ENCODE measurements around the gene TRIM2. TPM values are rescaled to one million over a fixed set of nuclear protein-coding genes. Genes with fewer than 3 reads are reported as not detected.

TRIM2 gene
- total RNA-seq, 4 donors from 2014 or later = 14.5 to 29.7 (median 16.6) TPM

DNA sequence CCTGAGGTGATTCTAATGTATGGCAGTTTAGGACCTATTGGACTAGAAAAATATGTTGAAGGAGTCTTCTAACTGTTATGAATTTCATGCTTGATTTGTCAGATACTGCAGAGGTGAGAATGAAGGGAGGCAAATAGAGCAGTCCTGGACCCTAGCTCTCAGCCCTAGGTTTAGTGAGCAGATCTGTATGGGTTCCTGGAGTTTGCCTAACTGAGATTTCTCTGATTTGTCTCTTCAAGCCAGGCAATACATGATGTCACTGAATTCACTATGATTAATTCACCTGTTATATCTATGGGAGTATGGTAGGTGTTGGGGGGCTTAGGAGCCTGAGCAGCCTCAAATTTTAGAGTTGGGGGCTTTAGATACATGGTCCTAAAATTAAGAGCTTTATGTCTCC lies 142.9 kb downstream of the TRIM2 start:
- TF ChIP-seq, protein P1, sequence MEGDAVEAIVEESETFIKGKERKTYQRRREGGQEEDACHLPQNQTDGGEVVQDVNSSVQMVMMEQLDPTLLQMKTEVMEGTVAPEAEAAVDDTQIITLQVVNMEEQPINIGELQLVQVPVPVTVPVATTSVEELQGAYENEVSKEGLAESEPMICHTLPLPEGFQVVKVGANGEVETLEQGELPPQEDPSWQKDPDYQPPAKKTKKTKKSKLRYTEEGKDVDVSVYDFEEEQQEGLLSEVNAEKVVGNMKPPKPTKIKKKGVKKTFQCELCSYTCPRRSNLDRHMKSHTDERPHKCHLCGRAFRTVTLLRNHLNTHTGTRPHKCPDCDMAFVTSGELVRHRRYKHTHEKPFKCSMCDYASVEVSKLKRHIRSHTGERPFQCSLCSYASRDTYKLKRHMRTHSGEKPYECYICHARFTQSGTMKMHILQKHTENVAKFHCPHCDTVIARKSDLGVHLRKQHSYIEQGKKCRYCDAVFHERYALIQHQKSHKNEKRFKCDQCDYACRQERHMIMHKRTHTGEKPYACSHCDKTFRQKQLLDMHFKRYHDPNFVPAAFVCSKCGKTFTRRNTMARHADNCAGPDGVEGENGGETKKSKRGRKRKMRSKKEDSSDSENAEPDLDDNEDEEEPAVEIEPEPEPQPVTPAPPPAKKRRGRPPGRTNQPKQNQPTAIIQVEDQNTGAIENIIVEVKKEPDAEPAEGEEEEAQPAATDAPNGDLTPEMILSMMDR (IDR thresholded peaks at IDR 0.05; ENCODE audit: low read depth) = no peak

DNA sequence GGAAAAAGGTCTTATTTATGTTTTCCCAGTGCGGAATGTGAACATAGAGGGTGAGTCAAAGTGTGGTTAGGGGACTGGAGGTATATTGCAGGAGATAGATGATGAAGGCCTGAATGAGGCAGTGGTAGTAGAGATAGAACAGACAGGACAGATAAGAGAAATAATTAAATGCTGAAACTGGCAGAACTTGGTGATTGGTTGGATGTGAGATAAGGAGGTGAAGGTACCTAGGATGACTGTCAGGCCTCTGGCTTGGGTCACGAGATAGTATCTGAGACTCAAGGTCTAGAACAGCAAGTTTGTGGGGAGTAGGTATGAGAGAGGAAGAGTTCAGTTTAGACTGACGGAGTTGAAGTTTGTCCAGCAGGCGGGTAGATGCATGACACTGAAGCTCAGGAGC lies 143.8 kb downstream of the TRIM2 start:
- TF ChIP-seq, protein P1 (IDR thresholded peaks at IDR 0.05; ENCODE audit: low read depth) = no peak

DNA sequence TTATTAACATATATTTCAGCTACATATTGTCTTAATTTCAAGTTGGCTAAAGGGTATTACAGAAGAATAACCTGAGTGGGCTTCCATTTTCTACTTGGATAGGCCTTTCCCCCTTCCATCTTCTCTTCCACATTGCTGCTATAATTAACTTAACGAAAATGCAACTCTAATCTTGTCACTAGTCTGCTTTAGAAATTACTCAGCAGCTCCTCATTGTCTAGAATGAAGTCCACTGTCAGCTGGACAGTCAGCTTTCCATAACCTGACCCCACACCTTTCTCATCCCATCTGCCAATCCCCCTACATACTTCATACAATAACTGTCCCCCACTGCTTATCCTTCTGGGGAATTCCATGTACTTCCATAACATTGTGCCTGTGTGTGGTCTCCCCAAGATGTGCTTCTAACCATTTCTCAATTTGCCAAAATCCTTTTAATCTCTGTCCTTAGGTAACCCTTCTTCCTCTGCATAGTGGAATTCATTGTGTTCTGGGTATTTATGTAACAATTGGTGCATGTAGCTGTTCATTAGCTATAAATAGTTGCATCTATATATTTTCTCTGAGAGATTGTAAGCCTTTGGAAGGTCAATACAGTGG lies 145.1 kb downstream of the TRIM2 start:
- TF ChIP-seq, protein P1 (IDR thresholded peaks at IDR 0.05; ENCODE audit: low read depth) = no peak

DNA sequence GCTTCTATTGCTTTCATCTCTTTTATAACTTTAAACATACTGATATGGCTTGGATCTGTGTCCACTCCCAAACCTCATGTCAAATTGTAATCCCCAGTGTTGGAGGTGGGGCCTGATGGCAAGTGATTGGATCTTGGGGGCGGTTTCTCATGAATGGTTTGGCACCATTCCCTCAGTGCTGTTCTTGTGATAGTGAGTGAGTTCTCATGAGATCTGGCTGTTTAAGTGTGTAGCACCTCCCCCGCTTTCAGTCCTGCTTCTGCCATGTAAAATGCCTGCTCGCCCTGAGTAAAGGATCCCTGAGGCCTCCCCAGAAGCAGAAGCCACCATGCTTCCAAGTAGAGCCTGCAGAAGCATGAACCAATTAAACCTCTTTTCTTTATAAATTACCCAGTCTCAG lies 157.9 kb downstream of the TRIM2 start:
- TF ChIP-seq, protein P1 (IDR thresholded peaks at IDR 0.05; ENCODE audit: low read depth) = no peak

DNA sequence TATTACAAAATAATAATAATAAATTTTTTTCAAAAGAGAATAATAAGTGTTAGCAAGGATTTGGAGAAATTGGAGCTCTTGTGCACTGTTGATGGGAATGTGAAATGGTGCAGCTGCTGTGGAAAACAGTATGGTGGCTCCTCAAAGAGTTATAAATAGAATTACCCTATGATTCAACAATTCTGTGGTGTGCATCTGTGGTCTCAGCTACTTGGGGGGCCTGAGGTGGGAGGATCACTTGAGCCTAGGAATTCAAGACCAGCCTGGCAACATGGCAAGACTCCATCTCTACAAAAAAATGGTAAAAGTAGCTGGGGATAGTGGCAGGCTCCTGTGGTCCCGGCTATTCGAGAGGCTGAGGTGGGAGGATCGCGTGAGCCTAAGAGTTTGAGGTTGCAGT lies 159.8 kb downstream of the TRIM2 start:
- TF ChIP-seq, protein P1 (IDR thresholded peaks at IDR 0.05; ENCODE audit: low read depth) = no peak

DNA sequence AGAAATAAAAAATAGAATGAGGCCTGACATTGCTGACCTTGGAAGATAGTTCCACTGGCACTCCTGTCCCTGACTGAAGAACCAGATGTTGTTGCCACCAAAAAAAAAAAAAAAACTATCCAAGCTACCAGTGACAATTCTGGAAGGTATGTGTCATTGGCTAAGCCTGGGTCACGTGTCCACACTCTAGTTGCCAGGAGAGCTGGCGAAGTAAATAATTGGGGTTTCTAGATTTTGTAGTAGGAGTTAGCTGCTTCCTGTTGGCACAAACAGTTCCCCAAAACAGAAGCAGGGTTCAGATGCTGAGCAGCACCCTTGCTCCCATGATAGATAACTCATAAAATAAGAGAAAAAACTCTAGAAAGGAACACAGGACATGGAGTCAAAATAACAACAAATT lies 160.8 kb downstream of the TRIM2 start:
- TF ChIP-seq, protein P1 (IDR thresholded peaks at IDR 0.05; ENCODE audit: low read depth) = no peak

DNA sequence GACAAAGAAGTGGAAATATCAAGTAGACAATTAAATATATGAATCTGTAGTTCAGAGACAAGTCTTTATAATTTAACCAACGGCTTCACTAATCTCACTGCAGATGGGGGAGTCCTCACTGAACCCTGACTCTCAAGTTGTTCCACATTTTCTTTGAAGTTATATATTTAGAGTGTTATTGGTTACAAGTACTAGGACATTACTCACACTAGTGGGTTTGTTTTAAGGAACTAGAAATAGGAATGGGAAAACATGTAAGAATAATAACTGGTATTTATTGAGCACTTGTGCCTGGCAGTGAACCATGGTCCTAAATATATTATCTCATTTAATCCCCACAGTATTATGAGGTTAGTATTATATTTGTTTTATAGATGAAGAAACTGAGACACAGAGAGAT lies 162.2 kb downstream of the TRIM2 start:
- TF ChIP-seq, protein P1 (IDR thresholded peaks at IDR 0.05; ENCODE audit: low read depth) = no peak

Measured in subcutaneous adipose tissue (tissue), 4 donors.